GM18517 (cell line): Measurements from ENCODE around the gene WDSUB1.
A peak's percentile ranks its signal among the peaks of the same experiment; 100 is the strongest.

Experiments
- ATAC-seq: cut with Tn5 transposase; IDR thresholded peaks from one replicate; pipeline ENCODE4 v1.9.1; 2021; ENCODE audit warnings: mild to moderate bottlenecking, moderate library complexity; ENCODE audit not compliant: unreplicated experiment

WDSUB1 gene

GRCh38 chr2:159266554-159266953 lies 19.9 kb downstream of the WDSUB1 start:
- peak; percentile 48 for ATAC-seq

- no peak for ATAC-seq
Observed at GRCh38 chr2:159265171-159265576, 21.3 kb downstream of the WDSUB1 start.

GRCh38 chr2:159262904-159263303 lies 23.6 kb downstream of the WDSUB1 start:
- no peak for ATAC-seq

GRCh38 chr2:159262226-159262625 lies 24.3 kb downstream of the WDSUB1 start:
- no peak for ATAC-seq

GRCh38 chr2:159256159-159256558 lies 30.3 kb downstream of the WDSUB1 start:
- no peak for ATAC-seq

GRCh38 chr2:159252905-159253304 lies 33.6 kb downstream of the WDSUB1 start:
- no peak for ATAC-seq

GRCh38 chr2:159251296-159252173 lies 35.0 kb downstream of the WDSUB1 start:
- ATAC-seq: no peak

GRCh38 chr2:159249990-159250715 lies 36.4 kb downstream of the WDSUB1 start:
- ATAC-seq: no peak

- ATAC-seq: no peak
Observed at GRCh38 chr2:159246325-159246988, 40.0 kb downstream of the WDSUB1 start.

GRCh38 chr2:159243529-159243928 lies 43.0 kb downstream of the WDSUB1 start:
- ATAC-seq: no peak

- ATAC-seq: no peak
Observed at GRCh38 chr2:159234868-159235267, 51.6 kb downstream of the WDSUB1 start.

GRCh38 chr2:159232456-159233170 lies 53.9 kb downstream of the WDSUB1 start:
- ATAC-seq: no peak

GRCh38 chr2:159230145-159230877 lies 56.2 kb downstream of the WDSUB1 start:
- no peak for ATAC-seq

GRCh38 chr2:159229476-159230144 lies 56.9 kb downstream of the WDSUB1 start:
- ATAC-seq: no peak

GRCh38 chr2:159228081-159228581 lies 58.4 kb downstream of the WDSUB1 start:
- ATAC-seq: no peak

- no peak for ATAC-seq
Observed at GRCh38 chr2:159227467-159227866, 59.0 kb downstream of the WDSUB1 start.

GRCh38 chr2:159226608-159227385 lies 59.7 kb downstream of the WDSUB1 start:
- no peak for ATAC-seq

GRCh38 chr2:159226059-159226461 lies 60.4 kb downstream of the WDSUB1 start:
- ATAC-seq: peak; percentile 43
